ENCODE data around the gene KRTAP5-1.
"Not testable (repeated sequence)": the region's sequence is repeated elsewhere in the genome, so short reads cannot be mapped to it uniquely, and the experiment has no call there.

- TF ChIP-seq CTCF (IDR thresholded peaks at IDR 0.05); RFX5 (IDR thresholded peaks at IDR 0.05; ENCODE audit: low read length): not testable (repeated sequence)
Observed at GRCh38 chr11:1595994-1596575, 11.0 kb upstream of the KRTAP5-1 start.

Measured in SK-N-SH (cell line).